ENCODE measurements around the gene SLIT3.

The SLIT3 gene

GRCh38 chr5:169067751-169068173, 233.2 kb downstream of the SLIT3 start:
- DNase-seq, result no peak

- DNase-seq, result no peak
These were observed 235.5 kb downstream of the SLIT3 start for GRCh38 chr5:169065400-169065799.

- DNase-seq, result no peak
These were observed 236.8 kb downstream of the SLIT3 start for GRCh38 chr5:169064093-169064492.

- DNase-seq, result no peak
These were observed 237.5 kb downstream of the SLIT3 start for GRCh38 chr5:169063316-169063953.

DNA sequence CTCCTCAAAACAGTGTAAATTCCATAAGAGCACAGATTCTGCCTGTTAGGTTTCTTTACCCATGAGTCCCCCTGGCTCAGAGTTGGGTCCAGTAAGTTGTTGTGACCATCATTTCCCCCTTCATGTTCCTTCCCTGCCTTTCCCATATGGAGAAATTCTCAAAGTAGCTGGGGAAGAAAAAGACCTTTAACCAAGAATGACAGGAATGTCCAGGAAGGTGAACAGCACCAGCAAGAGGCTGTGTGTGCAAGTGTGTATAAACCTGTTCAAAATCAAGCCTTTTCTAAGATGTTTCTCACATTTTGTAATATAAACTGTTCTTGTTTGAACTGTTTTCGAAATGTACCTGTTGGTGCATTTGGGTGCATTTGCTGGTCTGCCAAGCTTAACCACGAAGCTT, 238.2 kb downstream of the SLIT3 start:
- DNase-seq, result no peak

DNA sequence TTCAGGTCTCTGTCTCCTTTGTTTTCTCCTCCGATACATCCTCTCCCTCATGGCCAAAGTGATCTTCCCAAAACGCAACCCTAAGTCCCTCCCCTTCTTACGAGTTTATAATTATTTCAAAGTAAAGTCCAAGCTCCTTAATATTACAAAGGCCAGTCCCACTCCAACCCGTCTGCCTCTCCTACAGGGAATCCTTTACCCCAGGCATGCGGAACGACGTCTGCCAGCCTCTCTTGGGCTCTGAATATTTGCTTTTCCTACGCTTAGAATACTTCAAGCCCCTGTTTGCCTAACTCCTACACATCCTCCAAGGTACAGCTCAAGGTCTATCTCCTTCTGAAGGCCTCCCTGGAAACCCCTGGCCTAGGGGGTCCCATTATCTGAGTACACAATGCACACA, 246.4 kb downstream of the SLIT3 start:
- DNase-seq, result no peak

DNA sequence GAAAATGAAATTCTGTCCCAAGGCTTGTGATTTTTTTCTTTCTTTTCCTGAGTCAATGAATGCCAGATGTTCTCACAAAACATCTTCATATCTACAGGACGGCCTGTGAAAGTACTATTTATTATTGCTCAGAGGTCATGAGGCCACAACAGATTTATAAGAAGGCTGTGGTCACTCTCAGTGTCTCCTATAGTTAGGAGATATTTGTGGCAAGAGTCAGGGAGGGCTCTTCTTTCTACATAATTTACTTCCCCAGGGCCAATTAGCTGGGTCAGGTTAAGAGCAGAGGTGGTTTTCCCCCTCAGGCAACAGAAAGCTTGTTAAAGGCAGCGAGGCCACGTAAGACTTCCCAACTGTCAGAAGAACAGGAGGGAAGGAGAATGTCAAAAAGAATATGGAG, 248.7 kb downstream of the SLIT3 start:
- no peak for DNase-seq

GRCh38 chr5:169051351-169051750, 249.6 kb downstream of the SLIT3 start:
- DNase-seq, result no peak

DNA sequence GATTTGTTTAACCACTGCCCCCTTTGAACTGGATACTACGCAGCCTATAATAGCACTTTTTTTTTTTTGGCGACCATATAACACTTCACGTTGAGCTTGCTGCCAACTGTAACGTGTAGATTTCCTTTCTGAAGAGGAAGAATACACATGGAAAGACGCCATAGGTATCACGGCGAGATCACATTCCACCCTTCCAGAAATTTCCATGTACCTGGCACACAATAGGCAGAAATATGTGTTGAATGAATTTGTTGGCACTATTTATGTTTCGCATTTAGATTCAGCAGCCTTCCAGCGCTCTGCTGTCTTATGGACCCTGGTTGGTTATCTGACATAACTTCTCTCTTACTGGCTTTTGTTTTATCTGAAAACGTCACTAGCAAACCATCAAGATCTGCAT, 250.3 kb downstream of the SLIT3 start:
- DNase-seq, result no peak

DNA sequence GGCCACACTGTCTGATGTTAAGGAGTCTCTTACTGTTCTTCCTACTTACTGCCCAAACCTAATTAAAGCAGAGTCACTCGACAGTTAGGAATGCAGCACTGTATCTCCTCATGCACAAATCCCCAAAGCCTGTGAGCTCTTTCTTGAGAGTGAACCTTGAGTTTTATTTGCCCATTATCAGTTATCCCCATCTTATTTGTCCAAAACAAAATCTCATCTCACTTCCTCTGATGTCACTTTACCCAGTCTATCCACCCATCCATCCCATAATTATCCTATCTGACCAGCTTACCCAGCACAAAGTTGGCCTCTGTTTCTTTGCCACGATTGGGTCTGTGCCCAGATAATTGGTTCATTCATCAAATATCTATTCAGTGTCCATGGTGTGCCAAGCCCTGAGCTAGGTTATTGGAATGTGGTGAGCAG, 250.8 kb downstream of the SLIT3 start:
- no peak for DNase-seq

- DNase-seq, result no peak
These were observed 251.2 kb downstream of the SLIT3 start for GRCh38 chr5:169049712-169050111.

DNA sequence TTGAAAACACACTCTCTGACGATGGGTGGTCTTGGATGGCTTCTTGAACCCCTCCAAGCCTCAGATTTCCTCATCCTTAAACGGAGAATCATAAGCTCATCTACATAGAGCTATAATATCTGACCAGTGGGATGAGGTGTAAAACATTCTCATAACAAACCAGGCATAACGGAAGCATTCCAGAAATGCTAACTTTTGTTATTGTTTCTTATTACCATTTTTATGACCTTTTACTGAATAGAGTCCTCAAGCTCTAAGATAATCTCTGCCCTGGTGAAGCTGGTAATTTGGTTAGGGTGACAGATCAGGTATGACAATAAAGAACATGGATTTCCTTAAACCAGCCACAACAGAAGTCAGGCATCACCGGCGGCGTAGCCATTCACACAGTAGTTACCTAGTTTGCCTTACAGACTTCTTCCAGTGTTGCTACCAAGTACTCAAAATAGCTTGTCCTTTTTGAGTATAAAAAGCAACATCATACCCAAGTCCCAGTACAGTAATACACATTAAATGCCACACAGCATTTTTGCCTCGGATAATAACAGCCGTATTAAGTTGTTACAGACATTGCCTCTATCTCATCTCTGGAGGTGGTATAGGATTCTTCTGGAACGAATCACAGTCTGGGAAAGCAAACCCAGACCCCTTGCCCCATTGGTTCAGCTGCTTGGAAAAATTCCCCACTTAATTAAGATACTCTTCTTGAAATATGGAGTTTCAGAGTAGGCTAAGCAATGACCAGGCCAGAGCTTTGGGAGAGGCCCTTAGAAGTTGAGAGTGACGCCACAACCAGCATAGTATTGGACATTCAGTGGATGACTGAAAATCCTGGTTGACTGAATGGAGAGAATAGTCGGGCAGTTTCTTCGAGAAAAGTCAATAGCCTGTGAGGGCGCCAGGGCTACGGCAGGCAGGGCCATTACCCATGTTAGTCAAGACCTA, 252.5 kb downstream of the SLIT3 start:
- DNase-seq, result no peak

- no peak for DNase-seq
These were observed 256.0 kb downstream of the SLIT3 start for GRCh38 chr5:169044962-169045361.

DNA sequence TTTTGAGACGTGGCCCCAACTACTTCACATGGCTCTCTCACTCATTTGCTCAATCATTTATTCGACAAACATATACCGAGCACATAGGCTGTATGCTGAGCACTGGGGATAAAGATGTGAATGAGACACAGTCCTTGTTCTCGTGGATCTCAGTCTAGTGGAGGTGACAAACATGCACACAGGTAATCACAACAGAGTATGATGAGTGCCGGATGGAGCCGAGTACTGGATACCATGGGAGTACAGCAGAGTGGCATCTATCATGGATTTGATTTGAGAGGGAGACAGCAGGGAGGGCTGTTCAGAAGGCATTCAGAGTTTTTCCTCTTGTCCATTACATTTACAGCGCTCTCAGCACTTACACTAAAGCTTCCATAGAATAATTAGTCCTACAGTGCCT, 259.8 kb downstream of the SLIT3 start:
- DNase-seq, result no peak

GRCh38 chr5:169039592-169039991, 261.3 kb downstream of the SLIT3 start:
- no peak for DNase-seq

DNA sequence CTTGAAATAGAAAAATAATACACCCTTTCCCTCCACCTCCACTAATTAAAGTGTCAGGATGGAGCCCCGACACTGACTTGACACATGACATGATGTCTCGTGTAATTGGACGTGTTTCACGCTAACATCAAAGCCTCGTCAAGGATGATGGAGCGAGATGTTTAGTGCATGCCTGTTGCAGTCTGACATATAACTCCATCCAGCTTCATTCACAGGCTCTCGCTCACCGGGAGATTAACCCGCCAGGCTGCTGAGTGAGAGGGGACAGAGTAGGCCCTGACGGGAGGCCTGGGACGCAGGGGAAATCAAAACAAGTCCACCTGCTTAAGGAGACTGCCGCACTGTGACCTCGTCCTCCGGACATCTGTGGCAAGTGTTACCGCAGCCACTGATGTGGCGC, 263.5 kb downstream of the SLIT3 start:
- no peak for DNase-seq

DNA sequence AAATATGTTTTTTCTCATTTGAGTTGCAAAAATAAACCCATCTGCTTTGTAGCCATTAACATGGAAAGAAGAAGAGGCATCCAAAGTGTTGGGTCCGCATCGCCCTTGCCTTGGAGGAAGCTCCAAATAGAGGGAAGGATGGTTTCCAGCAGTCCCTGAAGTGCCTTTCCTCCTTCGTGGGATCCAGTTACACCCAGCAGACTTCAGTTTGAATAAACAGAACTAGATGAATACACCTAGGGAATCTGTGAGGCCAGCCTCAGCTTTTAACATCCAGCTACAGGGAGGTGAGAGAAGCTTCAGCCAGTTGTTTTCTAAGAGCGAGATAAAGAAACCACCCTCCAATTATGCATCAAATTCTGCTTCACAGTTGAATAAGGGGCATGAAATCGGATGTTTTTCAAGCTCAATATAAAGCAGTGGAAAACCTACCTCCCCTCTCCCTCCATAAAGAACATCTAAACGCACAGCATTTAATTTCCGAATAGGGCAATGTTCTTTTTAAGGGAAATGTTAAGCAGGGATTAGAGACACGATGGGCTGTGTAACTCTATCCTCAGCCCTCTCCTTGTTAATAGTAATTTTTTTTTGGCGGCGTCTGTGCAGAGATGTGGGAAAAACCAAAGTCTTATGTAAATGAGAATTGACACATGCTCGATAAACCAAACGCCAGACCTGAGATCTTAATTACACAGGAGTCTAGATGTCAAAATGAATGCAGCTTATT, 264.7 kb downstream of the SLIT3 start:
- DNase-seq, result no peak

DNA sequence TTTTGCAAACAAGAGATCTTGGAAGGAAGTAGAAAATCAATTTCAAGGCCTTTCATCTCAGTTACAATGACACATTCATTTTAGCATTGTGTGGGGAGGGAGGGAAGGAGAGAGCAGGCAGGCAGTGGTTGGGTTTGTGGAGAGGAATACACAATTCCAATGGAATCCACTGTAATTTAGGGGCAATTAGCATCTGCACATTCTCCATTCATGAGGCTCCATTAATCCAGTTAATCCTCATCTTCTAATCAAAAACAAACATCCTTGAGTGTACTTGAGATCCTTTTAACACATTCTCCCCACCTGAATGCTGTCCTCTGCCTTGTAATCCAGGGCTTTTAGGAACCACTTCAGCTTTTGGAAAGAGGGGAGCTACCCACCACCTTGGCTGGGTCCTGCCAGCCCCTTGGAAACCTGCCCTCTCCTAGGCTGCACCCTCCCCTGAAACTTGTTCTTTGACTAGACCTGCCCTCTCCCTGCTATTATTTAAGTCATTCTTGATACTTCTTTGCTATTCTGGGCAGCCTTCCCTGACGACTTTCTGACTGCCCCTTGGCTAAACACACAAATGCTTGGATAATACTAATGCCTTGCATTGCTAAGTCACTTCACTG, 271.2 kb downstream of the SLIT3 start:
- no peak for DNase-seq

DNA sequence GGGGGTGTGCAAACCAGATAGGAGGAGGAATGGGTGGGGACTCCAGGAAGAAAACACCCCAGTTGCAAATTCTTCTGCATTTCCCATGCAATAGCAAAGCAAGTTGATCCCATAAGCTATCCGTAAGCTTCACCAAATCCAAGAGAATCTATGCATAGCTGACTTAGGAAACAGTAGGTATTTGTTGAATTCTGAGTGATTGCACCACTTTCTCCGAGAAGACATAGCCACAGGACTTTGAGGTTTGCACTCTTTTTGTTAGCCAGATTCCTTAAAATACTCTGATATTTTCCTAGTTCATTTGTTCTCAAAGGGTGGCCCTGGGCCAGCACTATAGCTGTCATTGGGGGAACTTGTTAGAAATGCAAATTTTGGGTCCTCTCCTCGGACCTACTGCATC, 271.9 kb downstream of the SLIT3 start:
- no peak for DNase-seq

DNA sequence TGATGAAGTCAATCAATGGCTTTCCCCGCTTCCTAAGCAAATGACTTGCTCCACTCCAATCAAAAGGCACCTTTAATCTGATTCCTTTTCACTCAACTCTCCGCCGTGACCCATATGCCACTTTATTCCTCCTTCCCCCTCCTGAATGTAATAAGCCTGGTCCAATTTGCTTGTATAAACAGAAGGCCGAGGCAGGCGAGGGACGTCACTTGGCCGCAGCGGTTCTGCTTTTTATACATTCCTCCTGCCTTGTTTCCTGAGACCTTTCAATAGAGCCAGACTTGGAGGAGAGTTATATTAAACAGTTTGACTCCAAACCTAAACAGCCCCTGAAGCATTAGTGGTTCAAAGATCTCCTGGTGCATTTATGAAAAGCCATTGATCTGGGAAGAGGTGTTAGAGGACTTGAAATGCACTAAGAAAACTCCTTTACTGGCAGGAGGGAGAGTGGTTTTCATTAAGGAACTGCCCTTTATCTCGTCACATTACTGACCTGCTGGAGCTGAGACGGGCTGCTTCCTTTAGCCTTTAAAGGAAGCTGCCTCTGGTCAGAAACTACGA, 273.4 kb downstream of the SLIT3 start:
- DNase-seq, result no peak

DNA sequence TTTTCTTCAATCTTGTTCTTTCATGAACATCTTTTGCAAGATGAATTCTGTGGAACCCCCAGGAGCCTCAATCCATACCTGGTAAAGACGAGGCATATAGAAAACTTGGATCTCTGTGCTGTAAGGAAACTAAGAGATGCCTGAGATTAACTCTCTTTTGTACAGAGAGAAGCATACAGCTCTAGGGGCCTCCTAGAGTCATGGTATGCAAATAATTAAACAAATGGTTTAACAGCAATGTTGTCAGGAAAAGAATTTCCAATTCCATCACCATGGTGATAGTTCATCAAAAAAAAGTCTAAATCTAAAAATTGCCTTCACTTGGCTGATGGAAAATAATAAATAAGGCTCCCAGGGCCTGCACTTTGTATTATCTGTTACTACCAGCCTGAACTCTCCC, 275.4 kb downstream of the SLIT3 start:
- no peak for DNase-seq

DNA sequence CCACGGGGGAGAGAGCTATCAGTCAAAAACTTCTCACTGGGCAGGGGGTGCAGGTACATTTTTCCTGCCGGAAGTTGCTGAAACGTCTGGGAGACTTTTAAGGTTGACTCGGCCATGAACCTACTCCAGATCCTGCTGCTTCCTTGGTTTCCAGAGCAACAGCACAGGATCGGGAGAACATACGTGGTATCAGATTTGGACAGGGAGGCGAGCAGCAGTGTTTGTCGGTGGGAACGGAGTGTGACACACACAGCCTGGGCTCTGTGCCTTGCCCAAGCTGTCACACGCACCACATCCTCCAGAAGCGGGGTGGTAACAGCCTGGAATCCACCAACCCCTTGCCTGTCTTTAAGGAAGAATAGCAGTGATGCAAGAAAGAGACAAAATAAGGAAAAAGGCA, 276.5 kb downstream of the SLIT3 start:
- DNase-seq, result no peak

- DNase-seq, result no peak
These were observed 278.2 kb downstream of the SLIT3 start for GRCh38 chr5:169022718-169023117.

Data from RPMI8226 (cell line).